ENCODE data around the gene WDR48. TPM values are rescaled to one million over a fixed set of nuclear protein-coding genes. Genes with fewer than 3 reads are reported as not detected.

The WDR48 gene
- total and polyA plus RNA-seq, 9 of the 15 experiments (the other 6 are each of a cell fraction or from before 2014, with no cell fraction given), result 26.6 to 70.6 (median 48.0) TPM

GRCh38 chr3:39103791-39104552, 52.2 kb downstream of the WDR48 start (continued):
- TF ChIP-seq MYNN (IDR thresholded peaks at IDR 0.05), result no peak
- no peak for TF ChIP-seq MYNN (CRISPR knock-in tag; IDR thresholded peaks at IDR 0.05)

GRCh38 chr3:39104961-39105686, 53.3 kb downstream of the WDR48 start:
- H3K9ac ChIP-seq (ENCODE audit: insufficient read depth in 1 of 2, low read depth in 2 of 2, low read length in 2 of 2), result peak overlapping the region in 1 of 2 experiments; percentile 57; a peak in 2 of 4 replicates
- ChIA-PET CTCF (ENCODE audit: low intra/inter-chr PET ratio) (no interaction called here), POLR2A (interaction anchor here (0.7 to 1.4 kb wide), 8 partner anchors 9 to 526 kb away, joined by 3 to 5 read pairs (median 3); partner anchors contain the start of gene RPSA)
- WGBS (ENCODE audit: insufficient coverage, low coverage, missing lambda C conversion rate), result 78% methylated on average over 7 of the region's 7 CpGs
- H3K27ac ChIP-seq (ENCODE audit: extremely low read depth, low read depth, low read length), result no peak overlapping the region
- H3K36me3 ChIP-seq (ENCODE audit: control insufficient read depth, insufficient read depth, low read length), result peaks cover 41% of the 10 kb centered on the region
- peaks cover 52% of the 10 kb centered on the region for H3K79me2 ChIP-seq (ENCODE audit: control insufficient read depth, insufficient read depth, low read length)
- FAIRE-seq (no peak), DNase-seq (ENCODE audit: extremely low read depth in 1 of 4, low spot score in 3 of 4) (no peak), ATAC-seq (no peak)
- peaks cover 4% of the 10 kb centered on the region for H3K9me1 ChIP-seq (ENCODE audit: control insufficient read depth, insufficient read depth, low read length)
- H3K4me1 ChIP-seq (replicated peaks in 1 of 2; ENCODE audit: control insufficient read depth in 2 of 2, insufficient read depth in 2 of 2, low read length in 2 of 2), result peaks cover 21 to 45% of the 10 kb centered on the region in 2 experiments; a peak in 4 of 5 replicates
- intact Hi-C loops (cut with micrococcal nuclease) (no loop called here), in situ Hi-C loops (cut with MboI) (no loop called here)
- no peaks in the 10 kb centered on the region for H3K27me3 ChIP-seq (ENCODE audit: control insufficient read depth in 2 of 2, insufficient read depth in 2 of 2, low read length in 2 of 2)
- H3K9me3 ChIP-seq (replicated peaks; ENCODE audit: control insufficient read depth, insufficient read depth, low read depth, low read length), result no peaks in the 10 kb centered on the region
- no TSS peak for BruUV-seq (replicated peaks)
- H4K20me1 ChIP-seq (replicated peaks; ENCODE audit: control insufficient read depth, insufficient read depth, low read length), result peaks cover 13% of the 10 kb centered on the region
- no peak overlapping the region for H3K4me2 ChIP-seq (ENCODE audit: insufficient read depth, low read length)
- TF ChIP-seq TFAP4 (CRISPR knock-in tag; IDR thresholded peaks at IDR 0.05; ENCODE audit: borderline replicate concordance) (peak; percentile 62), NFIC (IDR thresholded peaks at IDR 0.05) (peak; percentile 83), DACH1 (IDR thresholded peaks at IDR 0.05; ENCODE audit: partially characterized antibody) (peak; percentile 60), ZFP36 (IDR thresholded peaks at IDR 0.05; ENCODE audit: low read depth, low read length, partially characterized antibody) (no peak), SP1 (CRISPR knock-in tag; IDR thresholded peaks at IDR 0.05) (0 out of 2 replicates have a peak, but pooled peaks have one; percentile 3), HMG20A (CRISPR knock-in tag; conservative IDR thresholded peaks at IDR 0.05) (no peak)
- H3K4me3 ChIP-seq, result no peak overlapping the region
- H2AFZ ChIP-seq (ENCODE audit: low read depth, low read length), result no peak overlapping the region
